Measurements from ENCODE around the gene TTBK1. TPM values are rescaled to one million over a fixed set of nuclear protein-coding genes. Genes with fewer than 3 reads are reported as not detected.

Gene TTBK1
- total and polyA plus RNA-seq, 2 donors (not counting 1 experiment from before 2014, with no cell fraction given) = 0.07 TPM; not detected in 1

- H3K9me3 ChIP-seq (ENCODE audit: control extremely low read depth in 1 of 3, control insufficient read depth in 2 of 3, insufficient read depth in 1 of 3, low read length in 2 of 3) = no peaks in the 10 kb centered on the region
- no peaks in the 10 kb centered on the region for H4K20me1 ChIP-seq (ENCODE audit: control insufficient read depth, insufficient read depth, low read length, poor library complexity, severe bottlenecking)
- WGBS (ENCODE audit: insufficient coverage) = 95% methylated on average over 7 of the region's 11 CpGs
- CTCF ChIA-PET = interaction anchor here (0.9 kb wide), 1 partner anchor 70 kb away, joined by 4 read pairs; no protein-coding TSS in a partner anchor
- TF ChIP-seq EZH2 (IDR thresholded peaks at IDR 0.05; ENCODE audit: borderline replicate concordance, insufficient read depth, low read depth, low read length, poor library complexity, severe bottlenecking) (no peak), CTCF (IDR thresholded peaks at IDR 0.05) (no peak)
- no peak for DNase-seq
- intact Hi-C loops (cut with micrococcal nuclease) = no loop called here
- no peak overlapping the region for H3K27ac Mint-ChIP-seq
- no peak overlapping the region for H3K4me3 Mint-ChIP-seq
- no peaks in the 10 kb centered on the region for H3K27me3 ChIP-seq (replicated peaks in 1 of 4; ENCODE audit: control extremely low read depth in 1 of 4, control insufficient read depth in 3 of 4, insufficient read depth in 4 of 4, low read length in 3 of 4)
- no peaks in the 10 kb centered on the region for H3K9me3 Mint-ChIP-seq (ENCODE audit: insufficient read depth)
- H3K79me2 ChIP-seq (ENCODE audit: control insufficient read depth, insufficient read depth, low read length) = no peaks in the 10 kb centered on the region
- H3K4me1 ChIP-seq (ENCODE audit: control insufficient read depth in 2 of 2, insufficient read depth in 2 of 2, low read length in 2 of 2) = no peaks in the 10 kb centered on the region
- H3K27ac ChIP-seq (ENCODE audit: low read length in 2 of 2) = no peak overlapping the region
- H3K27me3 Mint-ChIP-seq = no peaks in the 10 kb centered on the region
- no peak overlapping the region for H3K4me2 ChIP-seq (replicated peaks; ENCODE audit: low read depth, low read length, poor library complexity, severe bottlenecking)
- H3K4me3 ChIP-seq (ENCODE audit: control extremely low read depth in 1 of 5, extremely low read depth in 1 of 5, insufficient read depth in 1 of 5, low read depth in 2 of 5, low read length in 4 of 5) = no peak overlapping the region
- H2AFZ ChIP-seq (ENCODE audit: insufficient read depth, low read depth, low read length, poor library complexity, severe bottlenecking) = no peak overlapping the region
- POLR2A ChIA-PET = interaction anchor here (0.6 kb wide), 1 partner anchor 150 kb away, joined by 3 read pairs; no protein-coding TSS in a partner anchor
- H3K9ac ChIP-seq (ENCODE audit: low read length) = no peak overlapping the region
- peaks cover 1 to 43% of the 10 kb centered on the region in 2 experiments for H3K36me3 ChIP-seq (replicated peaks in 1 of 2; ENCODE audit: control extremely low read depth in 1 of 2, control insufficient read depth in 1 of 2, extremely low read depth in 1 of 2, insufficient read depth in 2 of 2, low read length in 1 of 2)
- no peaks in the 10 kb centered on the region for H3K4me1 Mint-ChIP-seq
- no peak for ATAC-seq (ENCODE audit: low read depth)
These were observed 29.9 kb upstream of the TTBK1 start for GRCh38 chr6:43213431-43213830.

GRCh38 chr6:43215066-43215465, 28.2 kb upstream of the TTBK1 start:
- H4K20me1 ChIP-seq (ENCODE audit: control insufficient read depth, insufficient read depth, low read length, poor library complexity, severe bottlenecking) = no peaks in the 10 kb centered on the region
- H3K27ac ChIP-seq (ENCODE audit: low read length in 2 of 2) = no peak overlapping the region
- CTCF ChIA-PET = interaction anchor here (3.1 kb wide), 1 partner anchor 14 kb away, joined by 15 read pairs; the partner anchor contains the start of gene DNPH1
- no peak overlapping the region for H2AFZ ChIP-seq (ENCODE audit: insufficient read depth, low read depth, low read length, poor library complexity, severe bottlenecking)
- 98% methylated on average over 8 of the region's 8 CpGs for WGBS (ENCODE audit: insufficient coverage)
- H3K79me2 ChIP-seq (ENCODE audit: control insufficient read depth, insufficient read depth, low read length) = peaks cover 13% of the 10 kb centered on the region
- no peak for ATAC-seq (ENCODE audit: low read depth)
- H3K9ac ChIP-seq (ENCODE audit: low read length) = no peak overlapping the region
- H3K4me3 ChIP-seq (ENCODE audit: control extremely low read depth in 1 of 5, extremely low read depth in 1 of 5, insufficient read depth in 1 of 5, low read depth in 2 of 5, low read length in 4 of 5) = no peak overlapping the region
- no peaks in the 10 kb centered on the region for H3K9me3 Mint-ChIP-seq (ENCODE audit: insufficient read depth)
- DNase-seq = no peak
- POLR2A ChIA-PET = no interaction called here
- no peaks in the 10 kb centered on the region for H3K4me1 ChIP-seq (ENCODE audit: control insufficient read depth in 2 of 2, insufficient read depth in 2 of 2, low read length in 2 of 2)
- no peaks in the 10 kb centered on the region for H3K4me1 Mint-ChIP-seq
- intact Hi-C loops (cut with micrococcal nuclease) = no loop called here
- peaks cover 1 to 43% of the 10 kb centered on the region in 2 experiments for H3K36me3 ChIP-seq (replicated peaks in 1 of 2; ENCODE audit: control extremely low read depth in 1 of 2, control insufficient read depth in 1 of 2, extremely low read depth in 1 of 2, insufficient read depth in 2 of 2, low read length in 1 of 2)
- H3K27me3 ChIP-seq (replicated peaks in 1 of 4; ENCODE audit: control extremely low read depth in 1 of 4, control insufficient read depth in 3 of 4, insufficient read depth in 4 of 4, low read length in 3 of 4) = no peaks in the 10 kb centered on the region
- H3K27ac Mint-ChIP-seq = peak overlapping the region; percentile 5
- TF ChIP-seq CTCF (IDR thresholded peaks at IDR 0.05) (no peak), EZH2 (IDR thresholded peaks at IDR 0.05; ENCODE audit: borderline replicate concordance, insufficient read depth, low read depth, low read length, poor library complexity, severe bottlenecking) (no peak)
- H3K27me3 Mint-ChIP-seq = no peaks in the 10 kb centered on the region
- no peak overlapping the region for H3K4me2 ChIP-seq (replicated peaks; ENCODE audit: low read depth, low read length, poor library complexity, severe bottlenecking)
- no peak overlapping the region for H3K4me3 Mint-ChIP-seq
- H3K9me3 ChIP-seq (ENCODE audit: control extremely low read depth in 1 of 3, control insufficient read depth in 2 of 3, insufficient read depth in 1 of 3, low read length in 2 of 3) = no peaks in the 10 kb centered on the region

Measured in B cell (primary cell).